PFSK-1 (cell line): ENCODE results near the gene SPANXN4.

Source experiments
- POLR2AphosphoS5 ChIP-seq: IDR thresholded peaks from 2 replicates; pipeline ENCODE4 v1.6.1; 2012; ENCODE audit warnings: low read depth, mild to moderate bottlenecking, control low read depth, low read length, moderate library complexity
- SIN3A ChIP-seq: IDR thresholded peaks from 2 replicates; pipeline ENCODE4 v1.6.1; 2012; ENCODE audit warnings: mild to moderate bottlenecking, low read length, moderate library complexity, borderline replicate concordance; ENCODE audit not compliant: insufficient read depth
- TAF1 ChIP-seq: IDR thresholded peaks from 2 replicates; pipeline ENCODE4 v1.6.1; 2012; ENCODE audit warnings: low read length, control low read depth, borderline replicate concordance; ENCODE audit not compliant: insufficient read depth
- TF ChIP-seq, protein P1 (sequence below), 2 experiments: IDR thresholded peaks; 2 replicates each; pipeline versions ENCODE4 v1.6.1 to v1.8.0; 2011 to 2012; ENCODE audit warnings: low read depth in 2 of 2, low read length in 2 of 2, control low read depth in 1 of 2, inconsistent platforms in 1 of 2, mild to moderate bottlenecking in 1 of 2, moderate library complexity in 1 of 2; ENCODE audit not compliant: insufficient read depth in 1 of 2

DNA sequence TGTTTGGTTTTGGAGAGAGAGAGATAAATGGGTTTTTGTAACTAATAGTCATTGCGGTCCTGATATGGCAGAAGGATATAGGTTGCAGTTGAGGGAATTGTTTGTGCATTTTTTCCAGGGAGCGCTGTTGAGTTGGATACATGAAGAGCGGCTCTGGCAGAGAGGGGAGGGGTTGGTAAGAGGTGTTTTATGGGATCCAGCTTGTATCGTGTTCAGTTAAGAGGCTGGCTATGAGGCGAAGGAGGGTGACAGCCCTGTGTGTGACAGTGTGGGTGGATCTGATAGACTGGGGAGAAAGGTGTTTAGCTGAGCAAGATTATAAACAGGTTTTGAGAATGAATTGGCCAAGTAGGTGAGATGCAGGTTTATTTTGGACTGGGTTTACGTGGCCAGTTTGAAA lies 1.5 kb downstream of the SPANXN4 start:
- no peak for TF ChIP-seq TAF1
- no peak for TF ChIP-seq POLR2AphosphoS5
- TF ChIP-seq, protein P1, sequence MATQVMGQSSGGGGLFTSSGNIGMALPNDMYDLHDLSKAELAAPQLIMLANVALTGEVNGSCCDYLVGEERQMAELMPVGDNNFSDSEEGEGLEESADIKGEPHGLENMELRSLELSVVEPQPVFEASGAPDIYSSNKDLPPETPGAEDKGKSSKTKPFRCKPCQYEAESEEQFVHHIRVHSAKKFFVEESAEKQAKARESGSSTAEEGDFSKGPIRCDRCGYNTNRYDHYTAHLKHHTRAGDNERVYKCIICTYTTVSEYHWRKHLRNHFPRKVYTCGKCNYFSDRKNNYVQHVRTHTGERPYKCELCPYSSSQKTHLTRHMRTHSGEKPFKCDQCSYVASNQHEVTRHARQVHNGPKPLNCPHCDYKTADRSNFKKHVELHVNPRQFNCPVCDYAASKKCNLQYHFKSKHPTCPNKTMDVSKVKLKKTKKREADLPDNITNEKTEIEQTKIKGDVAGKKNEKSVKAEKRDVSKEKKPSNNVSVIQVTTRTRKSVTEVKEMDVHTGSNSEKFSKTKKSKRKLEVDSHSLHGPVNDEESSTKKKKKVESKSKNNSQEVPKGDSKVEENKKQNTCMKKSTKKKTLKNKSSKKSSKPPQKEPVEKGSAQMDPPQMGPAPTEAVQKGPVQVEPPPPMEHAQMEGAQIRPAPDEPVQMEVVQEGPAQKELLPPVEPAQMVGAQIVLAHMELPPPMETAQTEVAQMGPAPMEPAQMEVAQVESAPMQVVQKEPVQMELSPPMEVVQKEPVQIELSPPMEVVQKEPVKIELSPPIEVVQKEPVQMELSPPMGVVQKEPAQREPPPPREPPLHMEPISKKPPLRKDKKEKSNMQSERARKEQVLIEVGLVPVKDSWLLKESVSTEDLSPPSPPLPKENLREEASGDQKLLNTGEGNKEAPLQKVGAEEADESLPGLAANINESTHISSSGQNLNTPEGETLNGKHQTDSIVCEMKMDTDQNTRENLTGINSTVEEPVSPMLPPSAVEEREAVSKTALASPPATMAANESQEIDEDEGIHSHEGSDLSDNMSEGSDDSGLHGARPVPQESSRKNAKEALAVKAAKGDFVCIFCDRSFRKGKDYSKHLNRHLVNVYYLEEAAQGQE (IDR thresholded peaks at IDR 0.05; ENCODE audit: insufficient read depth in 1 of 2, low read depth in 2 of 2, low read length in 2 of 2), result no peak
- no peak for TF ChIP-seq SIN3A
